NCI-H2029 treated with DMSO at 0.1 percent for 48 hours (cell line): ENCODE results near the gene ETV3.
A peak's percentile ranks its signal among the peaks of the same experiment; 100 is the strongest.

ENCODE experiments used
- DNase-seq: peaks from one replicate; lab custom pipeline; 2025; lab: John Stamatoyannopoulos, UW

ETV3 gene

DNA sequence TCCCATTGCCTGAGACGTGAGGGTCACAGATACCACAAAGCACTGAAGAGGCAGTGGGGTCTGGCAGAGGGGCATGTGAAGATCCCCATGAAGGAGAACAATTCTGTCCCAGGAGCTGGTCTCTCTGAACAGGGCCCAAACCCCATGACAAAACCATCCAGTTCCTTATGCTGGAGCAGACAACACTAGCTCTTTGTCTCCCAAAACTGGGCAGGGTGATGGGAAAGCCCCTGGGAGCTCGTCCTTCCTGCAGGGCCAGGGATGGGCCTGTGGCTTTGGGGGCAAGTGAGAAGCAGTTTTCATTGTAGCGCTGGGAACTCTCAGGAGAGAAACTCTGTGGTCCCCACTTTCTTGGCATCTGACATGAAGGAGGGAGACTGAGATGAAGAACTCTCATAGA is 47.4 kb downstream of the ETV3 start:
- DNase-seq: no peak

DNA sequence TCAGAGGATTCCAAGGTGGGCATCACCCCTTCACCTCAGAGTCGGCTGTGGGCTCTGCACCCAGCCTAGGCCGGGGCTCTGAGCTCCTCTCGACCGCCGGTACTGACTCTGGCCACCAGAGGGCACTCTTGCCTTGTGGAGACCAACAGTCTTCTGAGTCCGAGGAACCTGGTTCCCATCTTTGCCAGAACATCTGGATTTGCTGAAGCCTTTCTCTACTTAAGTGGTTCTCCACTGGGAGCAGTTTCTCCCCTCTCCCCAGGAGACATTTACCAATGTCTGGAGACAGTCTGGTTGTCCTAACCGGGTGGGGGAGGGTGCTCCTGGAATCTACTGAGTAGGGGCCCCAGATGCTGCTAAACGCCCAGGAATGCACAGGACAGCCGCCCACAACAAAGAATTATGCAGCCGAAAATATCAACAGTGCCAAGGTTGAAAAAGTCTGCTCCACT is 48.0 kb downstream of the ETV3 start:
- DNase-seq: peak; percentile 29

DNA sequence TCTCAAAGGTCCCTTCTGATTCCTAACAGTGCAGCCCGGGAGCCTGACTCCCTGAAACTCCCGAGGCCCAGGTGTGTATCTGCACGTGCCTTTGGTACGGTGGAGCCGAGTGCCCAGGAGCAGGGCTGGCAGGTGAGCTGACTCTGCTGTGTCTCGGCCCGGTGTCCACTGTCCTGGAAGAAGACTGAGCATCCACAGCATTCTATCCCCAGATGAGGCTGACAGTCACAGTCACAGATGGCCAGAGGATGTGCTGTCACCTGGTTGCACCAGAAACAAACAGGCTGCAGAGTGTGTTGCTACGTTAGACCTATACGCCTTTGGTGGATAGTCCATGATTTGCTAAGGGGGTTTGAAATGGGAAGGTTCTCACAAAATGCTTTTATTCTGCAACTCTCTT is 48.4 kb downstream of the ETV3 start:
- no peak for DNase-seq

DNA sequence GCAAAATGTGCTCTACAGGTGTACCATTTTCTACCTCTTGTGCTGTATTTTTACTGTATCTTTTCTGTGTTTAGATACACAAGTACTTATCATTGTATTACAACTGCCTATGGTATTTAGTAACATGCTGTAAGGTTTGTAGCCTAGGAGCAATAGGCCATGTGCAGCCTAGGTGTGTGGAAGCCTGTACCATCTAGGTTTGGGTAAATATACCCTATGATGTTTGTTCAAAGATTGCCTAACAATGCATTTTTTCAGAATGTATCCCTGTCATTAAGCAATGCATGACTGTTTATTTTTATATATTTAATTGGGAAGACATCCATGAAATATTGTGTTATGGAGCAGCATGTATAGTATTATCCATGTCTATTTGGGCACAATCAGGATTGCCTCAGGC is 49.6 kb downstream of the ETV3 start:
- no peak for DNase-seq

DNA sequence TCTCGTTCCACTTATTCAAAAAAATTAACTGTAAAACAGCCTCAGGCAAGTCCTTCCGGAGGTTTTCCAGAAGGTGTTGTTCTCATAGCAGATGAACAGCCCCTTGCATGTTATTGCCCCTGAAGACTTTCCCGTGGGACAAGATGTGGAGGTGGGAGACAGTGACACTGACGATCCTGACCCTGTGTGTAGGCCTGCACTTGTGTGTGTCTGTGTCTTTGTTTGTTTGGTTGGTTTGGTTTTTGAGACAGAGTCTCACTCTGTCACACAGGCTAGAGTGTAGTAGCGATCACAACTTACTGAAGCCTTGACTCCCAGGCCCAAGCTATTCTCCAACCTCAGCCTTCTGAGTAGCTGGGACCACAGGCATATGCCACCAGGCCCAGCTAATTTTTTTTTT is 51.2 kb downstream of the ETV3 start:
- no peak for DNase-seq

DNA sequence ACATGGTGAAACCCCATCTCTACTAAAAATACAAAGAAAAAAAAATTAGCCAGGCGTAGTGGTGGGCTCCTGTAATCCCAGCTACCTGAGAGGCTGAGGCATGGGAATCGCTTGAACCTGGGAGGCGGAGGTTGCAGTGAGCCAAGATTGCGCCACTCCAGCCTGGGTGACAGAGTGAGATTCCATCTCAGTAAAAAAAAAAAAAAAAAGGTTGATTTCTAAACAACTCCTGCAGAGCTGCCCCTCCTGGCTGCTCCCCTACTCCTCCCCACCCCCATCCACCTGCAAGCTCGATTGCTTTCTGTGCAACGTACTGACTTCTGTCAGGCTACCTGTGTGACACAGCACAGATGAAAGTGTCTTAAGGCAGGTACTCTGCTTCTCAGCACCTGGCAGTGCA is 51.9 kb downstream of the ETV3 start:
- DNase-seq: no peak

DNA sequence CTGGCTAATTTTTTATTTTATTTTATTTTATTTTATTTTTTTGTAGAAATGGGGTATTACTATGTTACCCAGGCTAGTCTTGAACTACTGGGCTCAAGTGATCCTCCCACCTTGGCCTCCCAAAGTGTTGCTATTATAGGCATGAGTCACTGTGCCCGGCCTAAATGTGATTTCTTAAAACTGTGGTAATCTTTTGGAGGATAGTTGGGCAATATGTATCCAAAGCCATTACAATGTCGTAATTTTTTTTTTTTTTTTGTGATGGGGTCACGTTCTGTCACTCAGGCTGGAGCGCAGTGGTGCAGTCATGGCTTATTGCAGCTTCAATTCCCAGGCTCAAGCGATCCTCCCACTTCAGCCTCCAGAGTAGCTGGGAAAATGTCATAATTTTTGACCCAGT is 52.8 kb downstream of the ETV3 start:
- no peak for DNase-seq

DNA sequence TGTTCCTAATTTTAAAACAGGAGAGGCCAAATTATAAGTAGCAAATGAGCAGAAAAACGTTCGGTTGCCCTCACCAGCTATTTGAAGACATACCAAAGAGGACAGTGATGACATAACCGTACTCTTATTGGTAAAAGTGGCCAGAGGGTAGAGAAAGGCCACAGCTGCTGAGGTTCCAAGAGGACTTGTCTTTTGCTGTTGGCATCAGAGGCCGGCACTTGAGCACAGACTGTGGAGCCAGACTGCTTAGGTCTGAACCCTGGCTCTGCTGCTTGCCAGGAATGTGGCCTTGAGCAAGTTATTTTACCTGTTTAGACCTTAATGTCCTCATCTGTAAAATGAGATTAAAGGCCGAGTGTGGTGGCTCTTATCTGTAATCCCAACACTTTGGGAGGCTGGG is 53.5 kb downstream of the ETV3 start:
- DNase-seq: no peak

DNA sequence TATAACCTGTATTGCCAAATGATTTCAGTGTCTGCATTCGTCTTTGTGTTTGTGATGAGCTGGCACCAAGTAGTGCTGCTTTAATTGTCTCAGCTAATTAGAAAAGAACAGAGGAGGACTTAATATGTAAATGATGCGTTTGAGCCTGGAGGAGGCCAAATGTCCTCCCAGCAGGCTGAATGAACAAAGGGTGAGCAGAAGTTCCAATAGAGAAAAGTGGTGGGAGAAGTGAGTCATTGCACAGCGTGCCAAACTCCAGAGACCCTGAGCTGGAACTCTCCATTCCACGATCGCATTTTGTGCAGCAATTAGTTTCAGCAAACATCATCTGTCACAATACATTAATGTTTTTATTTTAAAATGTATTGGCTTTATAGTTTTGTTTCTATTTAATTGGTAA is 56.5 kb downstream of the ETV3 start:
- no peak for DNase-seq

DNA sequence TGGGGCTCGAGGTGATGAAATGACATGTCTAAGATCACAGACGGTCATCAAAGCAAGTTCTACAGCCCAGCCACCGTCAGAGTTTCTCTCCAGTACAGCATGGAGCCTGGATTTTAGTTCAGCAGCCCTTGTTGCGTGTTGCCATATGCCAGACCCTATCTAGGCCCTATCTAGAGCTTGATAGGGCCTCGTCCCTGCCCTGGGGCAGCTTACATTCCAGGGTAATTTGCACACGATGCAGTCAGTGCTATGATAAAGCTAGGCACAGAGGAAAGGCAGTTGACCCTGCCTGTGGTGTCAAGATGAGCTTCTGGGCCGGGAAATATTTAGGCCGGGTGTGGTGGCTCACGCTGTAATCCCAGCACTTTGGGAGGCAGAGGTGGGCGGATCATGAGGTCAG is 57.5 kb downstream of the ETV3 start:
- no peak for DNase-seq

DNA sequence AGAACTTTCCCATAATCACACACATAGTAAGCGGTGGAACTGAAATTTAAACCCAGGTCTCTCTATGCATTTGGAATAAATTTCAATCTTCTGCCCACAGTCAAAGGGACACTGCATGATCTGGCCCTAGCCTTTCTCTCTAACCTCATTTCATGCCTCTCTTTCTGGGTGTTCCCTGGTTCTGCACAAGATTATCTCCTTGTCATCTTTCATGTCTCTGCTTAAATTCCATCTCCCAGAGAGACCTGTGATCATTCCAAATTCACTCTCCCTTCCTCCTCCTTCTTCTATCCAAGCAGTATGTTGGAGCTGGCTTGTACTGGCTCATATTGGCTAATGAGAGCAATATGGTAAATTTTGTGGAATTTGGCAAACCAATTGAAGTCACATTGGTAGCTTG is 60.8 kb downstream of the ETV3 start:
- DNase-seq: no peak

DNA sequence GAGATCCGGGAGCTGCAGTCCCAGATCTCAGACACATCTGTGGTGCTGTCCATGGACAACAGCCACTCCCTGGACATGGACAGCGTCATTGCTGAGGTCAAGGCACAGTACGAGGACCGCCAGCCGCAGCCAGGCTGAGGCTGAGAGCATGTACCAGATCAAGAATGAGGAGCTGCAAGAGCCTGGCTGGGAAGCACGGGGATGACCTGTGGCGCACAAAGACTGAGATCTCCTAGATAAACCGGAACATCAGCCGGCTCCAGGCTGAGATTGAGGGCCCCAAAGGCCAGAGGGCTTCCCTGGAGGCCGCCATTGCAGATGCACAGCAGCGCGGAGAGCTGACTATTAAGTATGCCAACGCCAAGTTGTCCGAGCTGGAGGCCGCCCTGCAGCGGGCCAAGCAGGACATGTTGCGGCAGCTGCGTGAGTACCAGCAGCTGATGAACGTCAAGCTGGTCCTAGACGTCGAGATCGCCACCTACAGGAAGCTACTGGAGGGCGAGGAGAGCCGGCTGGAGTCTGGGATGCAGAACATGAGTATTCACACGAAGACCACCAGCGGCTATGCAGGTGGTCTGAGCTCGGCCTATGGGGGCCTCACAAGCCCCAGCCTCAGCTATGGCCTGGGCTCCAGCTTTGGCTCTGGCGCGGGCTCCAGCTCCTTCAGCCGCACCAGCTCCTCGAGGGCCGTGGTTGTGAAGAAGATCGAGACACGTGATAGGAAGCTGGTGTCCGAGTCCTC is 64.1 kb downstream of the ETV3 start:
- DNase-seq: no peak
